Natural killer cell (primary cell): ENCODE measurements around the gene SH3PXD2A. TPM values are rescaled to one million over a fixed set of nuclear protein-coding genes. Genes with fewer than 3 reads are reported as not detected.
A peak's percentile ranks its signal among the peaks of the same experiment; 100 is the strongest.

Source experiments
- ATAC-seq, 3 donors: fragments of 150-1000 bp in 2 of 3; fragments of 200-7000 bp in 1 of 3; cut with Tn5 transposase; 1 replicate in 1 of 3; 2 replicates in 2 of 3; pipeline ENCODE4 v1.10.0; 2021; ENCODE audit warnings: mild to moderate bottlenecking in 2 of 3, moderate library complexity in 2 of 3
- DNase-seq, 2 donors: peaks; one replicate each; pipeline versions ENCODE4 v3.0.0 to v3.0.0-alpha.2; 2013 to 2021; ENCODE audit warnings: mixed read lengths in 1 of 2
- H3K27ac ChIP-seq: one replicate; pipeline ENCODE4 v1.5.1; 2013; ENCODE audit warnings: mild to moderate bottlenecking, low read length
- H3K27me3 ChIP-seq: one replicate; pipeline ENCODE4 v1.6.1; 2013; ENCODE audit warnings: low read length; ENCODE audit not compliant: control insufficient read depth, insufficient read depth
- H3K36me3 ChIP-seq: one replicate; pipeline ENCODE4 v1.6.1; 2013; ENCODE audit warnings: low read length; ENCODE audit not compliant: control insufficient read depth, insufficient read depth
- H3K4me1 ChIP-seq: one replicate; pipeline ENCODE4 v1.6.1; 2013; ENCODE audit warnings: low read length; ENCODE audit not compliant: control insufficient read depth, insufficient read depth
- H3K4me3 ChIP-seq: one replicate; pipeline ENCODE4 v1.5.1; 2013; ENCODE audit warnings: low read length
- H3K9me3 ChIP-seq: one replicate; pipeline ENCODE4 v1.6.1; 2013; ENCODE audit warnings: low read length; ENCODE audit not compliant: control insufficient read depth, insufficient read depth
- H3K27ac Mint-ChIP-seq, 2 donors: one replicate each; pipeline ENCODE4 v1.8.0; 2022; ENCODE audit warnings: mild to moderate bottlenecking in 2 of 2, mixed read lengths in 2 of 2, moderate library complexity in 1 of 2
- H3K27me3 Mint-ChIP-seq, 2 donors: one replicate each; pipeline ENCODE4 v1.8.0; 2022; ENCODE audit warnings: low read depth in 2 of 2, mixed read lengths in 2 of 2
- H3K36me3 Mint-ChIP-seq: one replicate; pipeline ENCODE4 v1.8.0; 2022; ENCODE audit warnings: mixed read lengths
- H3K4me1 Mint-ChIP-seq, 2 donors: one replicate each; pipeline ENCODE4 v1.8.0; 2022; ENCODE audit warnings: mixed read lengths in 2 of 2
- H3K4me3 Mint-ChIP-seq: one replicate; pipeline ENCODE4 v1.8.0; 2022; ENCODE audit warnings: mild to moderate bottlenecking, moderate library complexity, mixed read lengths
- H3K9me3 Mint-ChIP-seq, 2 donors: one replicate each; pipeline ENCODE4 v1.8.0; 2022; ENCODE audit warnings: mixed read lengths in 2 of 2
- WGBS: methylation state at CpG from one replicate; pipeline ENCODE4 v1.1.7; 2013; ENCODE audit warnings: missing lambda C conversion rate; ENCODE audit not compliant: insufficient coverage; 5-methylcytosine and 5-hydroxymethylcytosine counted together
- intact Hi-C: fragments of 100-400 bp; cut with micrococcal nuclease; formaldehyde crosslinking; loops from one replicate; pipeline ENCODE4 v1.14.2; 2022
- total RNA-seq, 4 donors: library from RNA; stranded (reverse); fragments of 120-200 nt in 1 of 4; gene quantifications; one replicate each; pipeline versions ENCODE4 v1.2.3 to v1.2.4, GENCODE V29; 2013 to 2022
- TF ChIP-seq, protein P1 (sequence below): fragments of 200-600 bp; IDR thresholded peaks from one replicate; pipeline ENCODE4 v1.8.0; 2022; ENCODE audit warnings: antibody characterized with exemption

SH3PXD2A gene
- total RNA-seq, 3 donors from 2014 or later (not counting 1 experiment from before 2014, with no cell fraction given): 3.3 to 7.0 (median 4.9) TPM

DNA sequence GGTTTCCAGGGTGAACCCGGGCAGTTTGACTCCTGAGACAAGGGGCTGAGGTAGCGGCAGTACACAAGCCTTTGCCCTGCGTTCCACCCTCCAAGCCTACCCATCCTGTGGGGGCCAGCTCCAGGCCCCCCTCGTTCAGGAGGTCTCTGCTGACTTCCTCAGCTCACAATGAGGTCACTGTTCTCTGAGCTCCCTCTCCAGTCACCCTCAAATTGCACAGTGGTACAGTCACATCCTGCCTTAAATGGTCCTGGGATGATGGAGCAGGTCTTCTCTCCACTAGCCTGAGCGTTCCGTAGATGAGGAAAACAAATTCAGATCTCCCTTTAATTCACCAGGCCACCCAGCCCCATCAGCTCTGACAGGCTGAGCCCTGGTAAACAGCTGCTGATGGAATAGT is 90.2 kb downstream of the SH3PXD2A start:
- no peak for ATAC-seq
- H3K27me3 ChIP-seq: no peaks in the 10 kb centered on the region
- Mint-ChIP-seq H3K36me3 (no peaks in the 10 kb centered on the region), H3K27me3 (peaks cover 0 to 3% of the 10 kb centered on the region in 2 donors), H3K4me1 (peaks cover 29% of the 10 kb centered on the region in 2 donors), H3K9me3 (no peaks in the 10 kb centered on the region), H3K27ac (no peak overlapping the region), H3K4me3 (no peak overlapping the region)
- intact Hi-C loops: no loop called here
- no peaks in the 10 kb centered on the region for H3K9me3 ChIP-seq
- DNase-seq: peak in 1 of 2 donors; percentile 37
- no peaks in the 10 kb centered on the region for H3K36me3 ChIP-seq
- H3K4me3 ChIP-seq: no peak overlapping the region
- H3K4me1 ChIP-seq: peaks cover 33% of the 10 kb centered on the region
- 80% methylated on average over 6 of the region's 6 CpGs for WGBS
- TF ChIP-seq, protein P1, sequence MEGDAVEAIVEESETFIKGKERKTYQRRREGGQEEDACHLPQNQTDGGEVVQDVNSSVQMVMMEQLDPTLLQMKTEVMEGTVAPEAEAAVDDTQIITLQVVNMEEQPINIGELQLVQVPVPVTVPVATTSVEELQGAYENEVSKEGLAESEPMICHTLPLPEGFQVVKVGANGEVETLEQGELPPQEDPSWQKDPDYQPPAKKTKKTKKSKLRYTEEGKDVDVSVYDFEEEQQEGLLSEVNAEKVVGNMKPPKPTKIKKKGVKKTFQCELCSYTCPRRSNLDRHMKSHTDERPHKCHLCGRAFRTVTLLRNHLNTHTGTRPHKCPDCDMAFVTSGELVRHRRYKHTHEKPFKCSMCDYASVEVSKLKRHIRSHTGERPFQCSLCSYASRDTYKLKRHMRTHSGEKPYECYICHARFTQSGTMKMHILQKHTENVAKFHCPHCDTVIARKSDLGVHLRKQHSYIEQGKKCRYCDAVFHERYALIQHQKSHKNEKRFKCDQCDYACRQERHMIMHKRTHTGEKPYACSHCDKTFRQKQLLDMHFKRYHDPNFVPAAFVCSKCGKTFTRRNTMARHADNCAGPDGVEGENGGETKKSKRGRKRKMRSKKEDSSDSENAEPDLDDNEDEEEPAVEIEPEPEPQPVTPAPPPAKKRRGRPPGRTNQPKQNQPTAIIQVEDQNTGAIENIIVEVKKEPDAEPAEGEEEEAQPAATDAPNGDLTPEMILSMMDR: no peak
- H3K27ac ChIP-seq: no peak overlapping the region

DNA sequence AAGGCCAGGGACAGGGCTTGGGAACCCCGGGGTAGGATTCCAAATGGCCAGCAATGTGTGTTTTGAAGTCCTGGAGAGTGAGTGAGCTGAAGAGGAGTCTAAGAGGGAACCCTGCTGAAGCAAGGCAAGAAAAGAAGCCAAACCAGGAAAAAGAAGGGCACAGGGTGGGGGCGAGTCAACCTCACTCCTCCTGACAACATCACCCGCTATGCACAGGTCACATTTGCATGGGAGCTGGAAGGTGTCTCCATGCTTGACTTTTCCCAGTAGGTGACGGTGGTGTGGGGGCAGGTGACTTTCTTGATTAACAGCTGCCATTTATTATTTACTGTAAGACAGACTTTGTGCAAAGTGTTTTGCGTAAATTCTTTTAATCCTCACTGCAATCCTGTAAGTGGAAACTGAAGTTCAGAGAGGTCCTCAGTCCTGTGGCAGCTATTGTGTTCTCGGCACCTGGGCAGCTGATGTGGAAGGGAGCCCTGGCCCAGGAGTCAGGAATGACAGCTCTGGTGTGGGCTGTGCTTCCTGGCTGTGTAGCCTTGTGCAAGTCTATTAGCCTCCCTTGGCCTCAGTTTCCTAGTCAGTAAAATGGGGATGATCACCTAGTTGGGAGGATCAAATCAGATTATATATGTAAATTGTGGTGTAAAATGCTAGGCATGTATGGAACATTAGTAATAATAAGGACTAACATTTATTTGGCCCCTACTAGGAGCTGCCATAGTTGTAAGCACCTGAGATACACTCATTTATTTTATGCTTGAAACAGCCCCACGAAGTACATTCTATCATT is 90.9 kb downstream of the SH3PXD2A start:
- WGBS: 87% methylated on average over 5 of the region's 7 CpGs
- H3K36me3 Mint-ChIP-seq: no peaks in the 10 kb centered on the region

DNA sequence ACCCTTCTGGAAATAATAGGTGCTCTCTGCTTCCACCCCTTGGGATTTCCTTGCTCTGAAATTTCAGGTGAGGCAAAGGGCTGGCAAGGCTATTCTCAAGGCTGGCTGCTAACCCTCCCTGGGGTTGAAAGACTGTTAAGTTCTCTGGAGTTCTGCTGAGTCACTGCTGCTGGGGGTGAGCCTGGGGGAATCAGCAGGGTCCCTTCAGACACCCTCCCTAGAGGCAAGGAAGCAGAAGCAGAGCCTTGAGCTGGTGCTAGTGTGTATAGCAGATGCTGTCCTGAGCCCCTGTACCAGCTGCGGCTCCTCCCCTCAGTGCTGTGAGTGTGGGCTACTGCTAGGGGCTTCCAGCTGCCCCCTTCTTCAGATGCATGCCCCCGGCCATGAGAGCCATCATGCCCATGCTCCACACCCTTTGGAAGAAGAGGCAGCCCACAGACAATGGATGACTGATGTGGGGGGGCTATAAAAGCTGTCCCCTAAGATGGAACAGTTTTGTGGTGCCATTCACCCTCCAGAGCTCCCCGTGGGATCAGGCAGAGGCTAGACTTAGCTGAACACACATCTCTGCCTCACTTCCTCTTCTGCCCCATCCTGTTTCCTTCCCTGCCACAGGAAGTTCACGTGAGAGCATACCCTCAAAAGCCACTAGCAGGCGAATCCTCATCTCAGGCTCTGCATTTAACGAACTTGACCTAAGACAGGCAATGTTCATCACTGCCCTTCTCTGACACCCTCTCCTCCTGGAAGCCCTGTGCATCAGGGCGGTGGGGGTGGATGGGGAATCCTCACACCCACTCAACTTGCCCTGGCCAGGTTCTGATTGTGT is 91.8 kb downstream of the SH3PXD2A start:
- 22% methylated on average over 6 of the region's 7 CpGs for WGBS
- no peaks in the 10 kb centered on the region for H3K9me3 ChIP-seq
- H3K27me3 Mint-ChIP-seq: peaks cover 0 to 3% of the 10 kb centered on the region in 2 donors
- TF ChIP-seq, protein P1: no peak
- no peaks in the 10 kb centered on the region for H3K36me3 ChIP-seq
- H3K4me1 Mint-ChIP-seq: peaks cover 33 to 34% of the 10 kb centered on the region in 2 donors
- H3K4me1 ChIP-seq: peaks cover 33% of the 10 kb centered on the region
- H3K4me3 Mint-ChIP-seq: peak overlapping the region; percentile 21
- ATAC-seq (peak in 2 of 3 donors; percentile 36 to 53), DNase-seq (peak in 1 of 2 donors; percentile 60)
- peak overlapping the region in 1 of 2 donors; percentile 33 for H3K27ac Mint-ChIP-seq
- H3K27ac ChIP-seq: no peak overlapping the region
- no peaks in the 10 kb centered on the region for H3K36me3 Mint-ChIP-seq
- H3K9me3 Mint-ChIP-seq: no peaks in the 10 kb centered on the region
- H3K27me3 ChIP-seq: no peaks in the 10 kb centered on the region
- intact Hi-C loops: no loop called here
- H3K4me3 ChIP-seq: no peak overlapping the region

More for the DNA sequence above, 90.9 kb downstream of the SH3PXD2A start:
- no peaks in the 10 kb centered on the region for H3K9me3 Mint-ChIP-seq
- Histone ChIP-seq H3K9me3 (no peaks in the 10 kb centered on the region), H3K27me3 (no peaks in the 10 kb centered on the region), H3K4me3 (no peak overlapping the region), H3K27ac (no peak overlapping the region), H3K4me1 (peaks cover 33% of the 10 kb centered on the region), H3K36me3 (no peaks in the 10 kb centered on the region)
- H3K27me3 Mint-ChIP-seq: peaks cover 0 to 3% of the 10 kb centered on the region in 2 donors
- intact Hi-C loops: no loop called here
- H3K4me3 Mint-ChIP-seq: peak overlapping the region; percentile 21
- H3K4me1 Mint-ChIP-seq: peaks cover 29% of the 10 kb centered on the region in 2 donors
- TF ChIP-seq, protein P1: no peak
- DNase-seq (no peak), ATAC-seq (no peak)
- H3K27ac Mint-ChIP-seq: peak overlapping the region in 1 of 2 donors; percentile 33
